ENCODE data around the gene GTPBP2. TPM values are rescaled to one million over a fixed set of nuclear protein-coding genes. Genes with fewer than 3 reads are reported as not detected.

The GTPBP2 gene
- total RNA-seq, 1 experiment from 2014 or later: 76.4 TPM

- POLR2A ChIA-PET: interaction anchor here (0.7 to 1.3 kb wide), 2 partner anchors 19 to 35 kb away, joined by 3 to 4 read pairs; partner anchors contain the start of genes GTPBP2, POLH and XPO5
- Mint-ChIP-seq H3K27ac (no peak overlapping the region), H3K36me3 (peaks cover 29% of the 10 kb centered on the region), H3K4me1 (no peaks in the 10 kb centered on the region), H3K9me3 (no peaks in the 10 kb centered on the region), H3K27me3 (ENCODE audit: low read depth) (no peaks in the 10 kb centered on the region), H3K4me3 (no peak overlapping the region)
- ATAC-seq: no peak
- DNase-seq (ENCODE audit: low spot score): no peak
- no peak for TF ChIP-seq TEAD1 (CRISPR knock-in tag; IDR thresholded peaks at IDR 0.05)
- TF ChIP-seq CREM (CRISPR knock-in tag; IDR thresholded peaks at IDR 0.05): no peak
- TF ChIP-seq ZNF423 (CRISPR knock-in tag; IDR thresholded peaks at IDR 0.05): no peak
- no peak for TF ChIP-seq IRF2 (CRISPR knock-in tag; IDR thresholded peaks at IDR 0.05; ENCODE audit: borderline replicate concordance, low read depth)
- no peak for TF ChIP-seq HMGA2 (CRISPR knock-in tag; IDR thresholded peaks at IDR 0.05)
- TF ChIP-seq ZNF396 (CRISPR knock-in tag; IDR thresholded peaks at IDR 0.05; ENCODE audit: borderline replicate concordance): no peak
- TF ChIP-seq SMAD3 (CRISPR knock-in tag; IDR thresholded peaks at IDR 0.05; ENCODE audit: borderline replicate concordance): no peak
- CTCF ChIA-PET: interaction anchor here (1.2 to 1.5 kb wide), 3 partner anchors 19 to 468 kb away, joined by 4 to 5 read pairs (median 4); partner anchors contain the start of gene GTPBP2
Observed at GRCh38 chr6:43610431-43610830, 18.6 kb downstream of the GTPBP2 start.

DNA sequence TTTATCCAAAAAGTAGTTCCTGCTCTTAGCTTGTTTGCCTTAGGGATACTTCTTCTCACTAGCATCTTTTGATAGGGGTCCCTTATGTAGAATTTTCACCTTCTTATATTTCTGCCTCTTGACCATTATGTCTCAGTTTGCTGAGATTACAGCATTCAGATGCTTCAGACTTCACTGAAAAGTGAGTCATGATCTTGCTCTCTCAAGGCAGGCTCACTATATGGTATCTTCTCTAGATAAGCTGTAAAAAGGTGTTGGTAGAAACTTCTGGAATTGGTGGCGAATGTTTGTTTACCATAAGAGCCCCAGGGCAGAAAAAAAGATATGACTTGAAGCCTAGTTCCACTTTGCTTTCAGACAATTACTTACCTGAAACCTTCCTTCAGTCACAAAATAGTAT, 19.7 kb downstream of the GTPBP2 start:
- Mint-ChIP-seq H3K27me3 (ENCODE audit: low read depth) (no peaks in the 10 kb centered on the region), H3K36me3 (peaks cover 34% of the 10 kb centered on the region), H3K9me3 (no peaks in the 10 kb centered on the region), H3K4me3 (no peak overlapping the region), H3K27ac (no peak overlapping the region), H3K4me1 (no peaks in the 10 kb centered on the region)
- CTCF ChIA-PET: interaction anchor here (0.8 to 1.6 kb wide), 4 partner anchors 9 to 465 kb away, joined by 3 to 12 read pairs (median 4); partner anchors contain the start of genes POLR1C and YIPF3
- no peak for DNase-seq (ENCODE audit: low spot score)
- no peak for ATAC-seq
- POLR2A ChIA-PET: no interaction called here
- no peak for TF ChIP-seq NFYB (CRISPR knock-in tag; conservative IDR thresholded peaks at IDR 0.05; ENCODE audit: low read depth)
- TF ChIP-seq ZNF671 (CRISPR knock-in tag; IDR thresholded peaks at IDR 0.05): no peak
- no peak for TF ChIP-seq ZSCAN18 (CRISPR knock-in tag; IDR thresholded peaks at IDR 0.05)

GRCh38 chr6:43608807-43609206, 20.3 kb downstream of the GTPBP2 start:
- CTCF ChIA-PET: interaction anchor here (0.7 to 2.0 kb wide), 14 partner anchors 9 to 470 kb away, joined by 3 to 14 read pairs (median 4); partner anchors contain the start of genes GTPBP2, MAD2L1BP, POLR1C and RSPH9
- Mint-ChIP-seq H3K27ac (no peak overlapping the region), H3K27me3 (ENCODE audit: low read depth) (no peaks in the 10 kb centered on the region), H3K9me3 (no peaks in the 10 kb centered on the region), H3K36me3 (peaks cover 34% of the 10 kb centered on the region), H3K4me1 (no peaks in the 10 kb centered on the region), H3K4me3 (no peak overlapping the region)
- DNase-seq (ENCODE audit: low spot score) (no peak), ATAC-seq (no peak)
- POLR2A ChIA-PET: no interaction called here
- TF ChIP-seq ZNF138 (CRISPR knock-in tag; conservative IDR thresholded peaks at IDR 0.05) (no peak), ZNF671 (CRISPR knock-in tag; IDR thresholded peaks at IDR 0.05) (no peak), EMX1 (CRISPR knock-in tag; IDR thresholded peaks at IDR 0.05) (no peak), CREB1 (CRISPR knock-in tag; IDR thresholded peaks at IDR 0.05) (no peak), TP53 (CRISPR knock-in tag; IDR thresholded peaks at IDR 0.05) (no peak), SP1 (CRISPR knock-in tag; conservative IDR thresholded peaks at IDR 0.05) (no peak), SMAD4 (CRISPR knock-in tag; IDR thresholded peaks at IDR 0.05) (no peak), ZNF423 (CRISPR knock-in tag; IDR thresholded peaks at IDR 0.05) (no peak), NFE2L1 (CRISPR knock-in tag; IDR thresholded peaks at IDR 0.05) (no peak), ZNF219 (CRISPR knock-in tag; IDR thresholded peaks at IDR 0.05; ENCODE audit: borderline replicate concordance) (no peak), ZNF263 (CRISPR knock-in tag; IDR thresholded peaks at IDR 0.05; ENCODE audit: low read depth) (no peak), IRF1 (CRISPR knock-in tag; IDR thresholded peaks at IDR 0.05) (no peak), OVOL2 (CRISPR knock-in tag; IDR thresholded peaks at IDR 0.05; ENCODE audit: borderline replicate concordance) (no peak), ESRRA (CRISPR knock-in tag; IDR thresholded peaks at IDR 0.05; ENCODE audit: borderline replicate concordance) (no peak)
- TF ChIP-seq, protein P1, sequence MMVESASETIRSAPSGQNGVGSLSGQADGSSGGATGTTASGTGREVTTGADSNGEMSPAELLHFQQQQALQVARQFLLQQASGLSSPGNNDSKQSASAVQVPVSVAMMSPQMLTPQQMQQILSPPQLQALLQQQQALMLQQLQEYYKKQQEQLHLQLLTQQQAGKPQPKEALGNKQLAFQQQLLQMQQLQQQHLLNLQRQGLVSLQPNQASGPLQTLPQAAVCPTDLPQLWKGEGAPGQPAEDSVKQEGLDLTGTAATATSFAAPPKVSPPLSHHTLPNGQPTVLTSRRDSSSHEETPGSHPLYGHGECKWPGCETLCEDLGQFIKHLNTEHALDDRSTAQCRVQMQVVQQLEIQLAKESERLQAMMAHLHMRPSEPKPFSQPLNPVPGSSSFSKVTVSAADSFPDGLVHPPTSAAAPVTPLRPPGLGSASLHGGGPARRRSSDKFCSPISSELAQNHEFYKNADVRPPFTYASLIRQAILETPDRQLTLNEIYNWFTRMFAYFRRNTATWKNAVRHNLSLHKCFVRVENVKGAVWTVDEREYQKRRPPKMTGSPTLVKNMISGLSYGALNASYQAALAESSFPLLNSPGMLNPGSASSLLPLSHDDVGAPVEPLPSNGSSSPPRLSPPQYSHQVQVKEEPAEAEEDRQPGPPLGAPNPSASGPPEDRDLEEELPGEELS (CRISPR knock-in tag; IDR thresholded peaks at IDR 0.05): no peak
- TF ChIP-seq, protein P2, sequence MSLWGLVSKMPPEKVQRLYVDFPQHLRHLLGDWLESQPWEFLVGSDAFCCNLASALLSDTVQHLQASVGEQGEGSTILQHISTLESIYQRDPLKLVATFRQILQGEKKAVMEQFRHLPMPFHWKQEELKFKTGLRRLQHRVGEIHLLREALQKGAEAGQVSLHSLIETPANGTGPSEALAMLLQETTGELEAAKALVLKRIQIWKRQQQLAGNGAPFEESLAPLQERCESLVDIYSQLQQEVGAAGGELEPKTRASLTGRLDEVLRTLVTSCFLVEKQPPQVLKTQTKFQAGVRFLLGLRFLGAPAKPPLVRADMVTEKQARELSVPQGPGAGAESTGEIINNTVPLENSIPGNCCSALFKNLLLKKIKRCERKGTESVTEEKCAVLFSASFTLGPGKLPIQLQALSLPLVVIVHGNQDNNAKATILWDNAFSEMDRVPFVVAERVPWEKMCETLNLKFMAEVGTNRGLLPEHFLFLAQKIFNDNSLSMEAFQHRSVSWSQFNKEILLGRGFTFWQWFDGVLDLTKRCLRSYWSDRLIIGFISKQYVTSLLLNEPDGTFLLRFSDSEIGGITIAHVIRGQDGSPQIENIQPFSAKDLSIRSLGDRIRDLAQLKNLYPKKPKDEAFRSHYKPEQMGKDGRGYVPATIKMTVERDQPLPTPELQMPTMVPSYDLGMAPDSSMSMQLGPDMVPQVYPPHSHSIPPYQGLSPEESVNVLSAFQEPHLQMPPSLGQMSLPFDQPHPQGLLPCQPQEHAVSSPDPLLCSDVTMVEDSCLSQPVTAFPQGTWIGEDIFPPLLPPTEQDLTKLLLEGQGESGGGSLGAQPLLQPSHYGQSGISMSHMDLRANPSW (CRISPR knock-in tag; conservative IDR thresholded peaks at IDR 0.05; ENCODE audit: low read depth): no peak
- TF ChIP-seq, protein P3, sequence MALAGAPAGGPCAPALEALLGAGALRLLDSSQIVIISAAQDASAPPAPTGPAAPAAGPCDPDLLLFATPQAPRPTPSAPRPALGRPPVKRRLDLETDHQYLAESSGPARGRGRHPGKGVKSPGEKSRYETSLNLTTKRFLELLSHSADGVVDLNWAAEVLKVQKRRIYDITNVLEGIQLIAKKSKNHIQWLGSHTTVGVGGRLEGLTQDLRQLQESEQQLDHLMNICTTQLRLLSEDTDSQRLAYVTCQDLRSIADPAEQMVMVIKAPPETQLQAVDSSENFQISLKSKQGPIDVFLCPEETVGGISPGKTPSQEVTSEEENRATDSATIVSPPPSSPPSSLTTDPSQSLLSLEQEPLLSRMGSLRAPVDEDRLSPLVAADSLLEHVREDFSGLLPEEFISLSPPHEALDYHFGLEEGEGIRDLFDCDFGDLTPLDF (CRISPR knock-in tag; IDR thresholded peaks at IDR 0.05): no peak
- TF ChIP-seq, protein P4, sequence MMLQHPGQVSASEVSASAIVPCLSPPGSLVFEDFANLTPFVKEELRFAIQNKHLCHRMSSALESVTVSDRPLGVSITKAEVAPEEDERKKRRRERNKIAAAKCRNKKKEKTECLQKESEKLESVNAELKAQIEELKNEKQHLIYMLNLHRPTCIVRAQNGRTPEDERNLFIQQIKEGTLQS (CRISPR knock-in tag; conservative IDR thresholded peaks at IDR 0.05): no peak
